Measurements from ENCODE around the gene PREPL. TPM values are rescaled to one million over a fixed set of nuclear protein-coding genes. Genes with fewer than 3 reads are reported as not detected.

PREPL gene
- total and polyA plus RNA-seq, 2 donors from 2014 or later = 32.1 to 67.9 TPM

DNA sequence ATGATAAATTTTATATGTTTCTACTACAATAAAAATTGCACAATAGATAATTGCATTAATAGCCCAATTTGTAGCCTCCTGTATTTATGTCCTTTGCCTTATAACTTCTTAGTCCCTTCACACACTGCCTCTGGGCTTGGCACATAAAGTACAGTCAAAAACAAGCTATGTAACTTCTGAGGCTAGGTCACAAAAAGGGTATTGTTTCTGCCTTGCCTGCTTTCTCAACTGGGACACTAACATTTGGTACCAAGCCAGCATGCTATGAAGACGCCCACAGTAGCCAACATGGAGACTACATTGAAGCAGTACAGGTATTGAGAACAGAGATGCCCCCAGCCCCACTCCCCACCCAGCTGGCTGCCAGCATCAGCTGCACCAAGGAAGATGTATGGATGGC lies 91.5 kb downstream of the PREPL start:
- Histone ChIP-seq H3K9ac (ENCODE audit: low read length in 3 of 3) (no peak overlapping the region), H3K36me3 (ENCODE audit: control insufficient read depth in 2 of 3, insufficient read depth in 3 of 3, low read length in 3 of 3) (no peaks in the 10 kb centered on the region), H3K9me3 (ENCODE audit: control insufficient read depth in 2 of 3, insufficient read depth in 1 of 3, low read length in 3 of 3) (no peaks in the 10 kb centered on the region), H3K27ac (ENCODE audit: low read depth in 2 of 2, low read length in 2 of 2) (no peak overlapping the region), H3K27me3 (ENCODE audit: control insufficient read depth, insufficient read depth, low read length) (no peaks in the 10 kb centered on the region), H3K4me3 (ENCODE audit: low read length in 3 of 3) (no peak overlapping the region), H3K4me1 (ENCODE audit: control insufficient read depth in 2 of 3, insufficient read depth in 2 of 3, low read depth in 1 of 3, low read length in 3 of 3) (peaks cover 2 to 15% (median 10%) of the 10 kb centered on the region in 3 donors)
- FAIRE-seq (no peak), DNase-seq (no peak)
- TF ChIP-seq CTCF (IDR thresholded peaks at IDR 0.05; ENCODE audit: borderline replicate concordance, extremely low read depth, insufficient read depth) = no peak
- intact Hi-C loops (cut with DNase I) = no loop called here

DNA sequence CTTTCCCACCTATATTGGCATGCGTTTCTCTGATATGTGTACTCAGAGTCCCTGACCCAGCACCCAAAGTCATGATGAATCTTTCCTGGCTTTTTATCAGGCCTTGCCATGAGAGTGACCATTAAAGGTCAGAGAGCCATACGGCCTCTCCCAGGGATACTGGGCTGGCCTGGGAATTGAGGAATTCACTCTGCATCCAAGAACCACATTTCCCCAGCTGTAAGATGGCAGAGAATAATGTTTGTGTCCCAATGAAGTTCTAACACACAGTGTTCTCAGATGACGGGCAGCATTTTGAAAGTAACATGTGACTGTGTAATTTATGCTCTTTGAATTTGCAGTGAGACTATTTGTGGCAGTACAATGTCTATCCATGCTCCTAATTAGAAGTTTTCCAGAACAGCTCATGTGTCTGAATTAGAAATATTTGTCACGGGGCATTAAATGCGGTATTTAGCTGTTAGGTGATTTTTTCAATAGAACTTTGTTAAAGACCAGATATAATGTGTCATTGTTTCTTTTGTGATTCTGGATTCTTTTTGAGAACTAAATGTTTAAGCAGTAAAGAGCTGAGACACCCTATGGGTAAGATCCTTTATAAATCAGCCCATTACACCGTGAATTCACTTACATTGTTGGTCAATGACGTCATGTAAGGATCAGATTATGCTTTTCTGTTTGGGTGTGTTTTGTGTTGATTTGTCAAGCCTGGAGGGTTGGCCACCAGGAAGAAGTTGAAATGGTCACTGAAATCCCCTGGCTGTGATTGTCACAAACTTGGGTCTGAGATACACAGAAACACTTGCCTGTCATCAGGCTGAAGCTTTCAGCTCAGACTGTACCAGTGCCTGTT lies 93.3 kb downstream of the PREPL start:
- H3K27me3 ChIP-seq (ENCODE audit: control insufficient read depth, insufficient read depth, low read length) = no peaks in the 10 kb centered on the region
- peak overlapping the region in 1 of 3 donors; percentile 17 for H3K4me3 ChIP-seq (ENCODE audit: low read length in 3 of 3)
- peak in 2 of 5 donors; percentile 71 to 76 for DNase-seq
- peak overlapping the region; percentile 72 to 83 for H3K27ac ChIP-seq (ENCODE audit: low read depth in 2 of 2, low read length in 2 of 2)
- FAIRE-seq = peak; percentile 62
- H3K36me3 ChIP-seq (ENCODE audit: control insufficient read depth in 2 of 3, insufficient read depth in 3 of 3, low read length in 3 of 3) = no peaks in the 10 kb centered on the region
- H3K4me1 ChIP-seq (ENCODE audit: control insufficient read depth in 2 of 3, insufficient read depth in 2 of 3, low read depth in 1 of 3, low read length in 3 of 3) = peaks cover 2 to 16% (median 10%) of the 10 kb centered on the region in 3 donors
- intact Hi-C loops (cut with DNase I) = no loop called here
- H3K9ac ChIP-seq (ENCODE audit: low read length in 3 of 3) = peak overlapping the region in 1 of 3 donors; percentile 7
- TF ChIP-seq CTCF (IDR thresholded peaks at IDR 0.05; ENCODE audit: borderline replicate concordance, extremely low read depth, insufficient read depth) = no peak
- no peaks in the 10 kb centered on the region for H3K9me3 ChIP-seq (ENCODE audit: control insufficient read depth in 2 of 3, insufficient read depth in 1 of 3, low read length in 3 of 3)

Other genes with a start within 250 kb of the PREPL start
- 45.9 TPM for gene PPM1B, start 192.6 kb downstream of the PREPL start, total RNA-seq
- gene PPM1B, start 192.6 kb downstream of the PREPL start, polyA plus RNA-seq (ENCODE audit: insufficient read depth, low read depth, low replicate concordance) = 19.8 TPM
- 241 TPM for gene SLC3A1, start 86.0 kb downstream of the PREPL start, total RNA-seq
- 435 TPM for gene SLC3A1, start 86.0 kb downstream of the PREPL start, polyA plus RNA-seq (ENCODE audit: insufficient read depth, low read depth, low replicate concordance)
- gene CAMKMT, start 453 bp upstream of the PREPL start, total RNA-seq = 14.5 TPM
- gene CAMKMT, start 453 bp upstream of the PREPL start, polyA plus RNA-seq (ENCODE audit: insufficient read depth, low read depth, low replicate concordance) = 9.9 TPM

All from kidney (tissue), 14 donors.